ENCODE measurements around the gene KDM4B. TPM values are rescaled to one million over a fixed set of nuclear protein-coding genes. Genes with fewer than 3 reads are reported as not detected.

The KDM4B gene
- total and polyA plus RNA-seq, 2 donors from 2014 or later = 6.6 to 35.7 TPM

- H3K36me3 ChIP-seq (ENCODE audit: control insufficient read depth in 2 of 3, insufficient read depth in 3 of 3, low read length in 3 of 3) = peaks cover 0 to 9% (median 2%) of the 10 kb centered on the region in 3 donors
- no peak overlapping the region for H3K4me3 ChIP-seq (ENCODE audit: low read length in 3 of 3)
- no peaks in the 10 kb centered on the region for H3K27me3 ChIP-seq (ENCODE audit: control insufficient read depth, insufficient read depth, low read length)
- no peak for FAIRE-seq
- H3K4me1 ChIP-seq (ENCODE audit: control insufficient read depth in 2 of 3, insufficient read depth in 2 of 3, low read depth in 1 of 3, low read length in 3 of 3) = no peaks in the 10 kb centered on the region
- H3K9ac ChIP-seq (ENCODE audit: low read length in 3 of 3) = no peak overlapping the region
- TF ChIP-seq CTCF (IDR thresholded peaks at IDR 0.05; ENCODE audit: borderline replicate concordance, extremely low read depth, insufficient read depth) = no peak
- H3K27ac ChIP-seq (ENCODE audit: low read depth in 2 of 2, low read length in 2 of 2) = no peak overlapping the region
- DNase-seq = no peak
- intact Hi-C loops (cut with DNase I) = no loop called here
- H3K9me3 ChIP-seq (ENCODE audit: control insufficient read depth in 2 of 3, insufficient read depth in 1 of 3, low read length in 3 of 3) = no peaks in the 10 kb centered on the region
These were observed 44.8 kb downstream of the KDM4B start for GRCh38 chr19:5013761-5014160.

GRCh38 chr19:5014941-5015340 is 46.0 kb downstream of the KDM4B start:
- FAIRE-seq = no peak
- peaks cover 0 to 9% (median 2%) of the 10 kb centered on the region in 3 donors for H3K36me3 ChIP-seq (ENCODE audit: control insufficient read depth in 2 of 3, insufficient read depth in 3 of 3, low read length in 3 of 3)

GRCh38 chr19:5016268-5016667 is 47.4 kb downstream of the KDM4B start:
- Histone ChIP-seq H3K4me3 (ENCODE audit: low read length in 3 of 3) (no peak overlapping the region), H3K9ac (ENCODE audit: low read length in 3 of 3) (no peak overlapping the region), H3K4me1 (ENCODE audit: control insufficient read depth in 2 of 3, insufficient read depth in 2 of 3, low read depth in 1 of 3, low read length in 3 of 3) (no peaks in the 10 kb centered on the region), H3K9me3 (ENCODE audit: control insufficient read depth in 2 of 3, insufficient read depth in 1 of 3, low read length in 3 of 3) (no peaks in the 10 kb centered on the region), H3K27me3 (ENCODE audit: control insufficient read depth, insufficient read depth, low read length) (no peaks in the 10 kb centered on the region), H3K27ac (ENCODE audit: low read depth in 2 of 2, low read length in 2 of 2) (no peak overlapping the region), H3K36me3 (ENCODE audit: control insufficient read depth in 2 of 3, insufficient read depth in 3 of 3, low read length in 3 of 3) (peaks cover 2 to 9% (median 2%) of the 10 kb centered on the region in 3 donors)
- FAIRE-seq (no peak), DNase-seq (peak in 1 of 5 donors; percentile 66)
- intact Hi-C loops (cut with DNase I) = no loop called here
- no peak for TF ChIP-seq CTCF (IDR thresholded peaks at IDR 0.05; ENCODE audit: borderline replicate concordance, extremely low read depth, insufficient read depth)

More at GRCh38 chr19:5014941-5015340, 46.0 kb downstream of the KDM4B start:
- H3K4me3 ChIP-seq (ENCODE audit: low read length in 3 of 3) = no peak overlapping the region
- no peak overlapping the region for H3K9ac ChIP-seq (ENCODE audit: low read length in 3 of 3)
- H3K27me3 ChIP-seq (ENCODE audit: control insufficient read depth, insufficient read depth, low read length) = no peaks in the 10 kb centered on the region
- H3K4me1 ChIP-seq (ENCODE audit: control insufficient read depth in 2 of 3, insufficient read depth in 2 of 3, low read depth in 1 of 3, low read length in 3 of 3) = no peaks in the 10 kb centered on the region
- intact Hi-C loops (cut with DNase I) = no loop called here
- no peak overlapping the region for H3K27ac ChIP-seq (ENCODE audit: low read depth in 2 of 2, low read length in 2 of 2)
- H3K9me3 ChIP-seq (ENCODE audit: control insufficient read depth in 2 of 3, insufficient read depth in 1 of 3, low read length in 3 of 3) = no peaks in the 10 kb centered on the region
- no peak for TF ChIP-seq CTCF (IDR thresholded peaks at IDR 0.05; ENCODE audit: borderline replicate concordance, extremely low read depth, insufficient read depth)
- no peak for DNase-seq

GRCh38 chr19:5016781-5017180 is 47.9 kb downstream of the KDM4B start:
- peak in 1 of 5 donors; percentile 35 for DNase-seq

More at GRCh38 chr19:5016781-5017180, 47.9 kb downstream of the KDM4B start:
- Histone ChIP-seq H3K27me3 (ENCODE audit: control insufficient read depth, insufficient read depth, low read length) (no peaks in the 10 kb centered on the region), H3K4me1 (ENCODE audit: control insufficient read depth in 2 of 3, insufficient read depth in 2 of 3, low read depth in 1 of 3, low read length in 3 of 3) (no peaks in the 10 kb centered on the region), H3K9me3 (ENCODE audit: control insufficient read depth in 2 of 3, insufficient read depth in 1 of 3, low read length in 3 of 3) (no peaks in the 10 kb centered on the region), H3K27ac (ENCODE audit: low read depth in 2 of 2, low read length in 2 of 2) (no peak overlapping the region), H3K36me3 (ENCODE audit: control insufficient read depth in 2 of 3, insufficient read depth in 3 of 3, low read length in 3 of 3) (peaks cover 2 to 9% (median 2%) of the 10 kb centered on the region in 3 donors), H3K4me3 (ENCODE audit: low read length in 3 of 3) (no peak overlapping the region), H3K9ac (ENCODE audit: low read length in 3 of 3) (no peak overlapping the region)
- intact Hi-C loops (cut with DNase I) = no loop called here
- FAIRE-seq = no peak
- TF ChIP-seq CTCF (IDR thresholded peaks at IDR 0.05; ENCODE audit: borderline replicate concordance, extremely low read depth, insufficient read depth) = no peak
